ENCODE data around the gene RUNX2. TPM values are rescaled to one million over a fixed set of nuclear protein-coding genes. Genes with fewer than 3 reads are reported as not detected.

Gene RUNX2
- polyA plus RNA-seq, 1 of the 3 experiments (the other 2 are of a cell fraction): 4.4 TPM

- TF ChIP-seq FOSL2 (IDR thresholded peaks at IDR 0.05; ENCODE audit: borderline replicate concordance, low read depth): no peak
Observed at GRCh38 chr6:45424451-45424861, 96.3 kb downstream of the RUNX2 start (continued).

DNA sequence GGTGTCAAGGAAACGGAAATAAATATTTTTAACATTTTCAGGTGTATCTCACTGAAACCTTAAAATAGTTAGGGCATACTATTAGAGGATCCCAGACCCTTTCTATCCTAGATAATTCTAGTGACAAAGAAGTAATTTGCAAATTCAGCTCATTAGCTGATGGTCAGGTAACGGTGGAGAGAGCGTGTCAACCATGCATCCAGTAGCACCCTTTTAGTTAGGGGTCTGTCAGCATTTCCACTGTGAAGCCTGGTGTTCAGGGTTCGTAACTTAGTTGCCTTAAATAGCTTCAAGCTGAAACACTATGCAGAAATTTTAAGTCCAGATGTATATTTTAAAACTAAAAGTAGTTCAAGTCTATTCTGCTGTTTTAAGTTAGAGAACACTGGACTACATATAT, 98.1 kb downstream of the RUNX2 start:
- TF ChIP-seq RAD21 (IDR thresholded peaks at IDR 0.05; ENCODE audit: low read length): no peak
- no peak for TF ChIP-seq POLR2AphosphoS5 (IDR thresholded peaks at IDR 0.05; ENCODE audit: low read depth, low read length)
- no peak for TF ChIP-seq EP300 (IDR thresholded peaks at IDR 0.05; ENCODE audit: borderline replicate concordance in 1 of 2, low read depth in 1 of 2, low read length in 1 of 2)
- TF ChIP-seq GABPA (IDR thresholded peaks at IDR 0.05; ENCODE audit: low read depth): no peak
- no peak for TF ChIP-seq EZH2phosphoT487 (IDR thresholded peaks at IDR 0.05; ENCODE audit: borderline replicate concordance, low read depth)
- no peak for TF ChIP-seq JUND (IDR thresholded peaks at IDR 0.05)
- no peak for TF ChIP-seq TEAD4 (IDR thresholded peaks at IDR 0.05; ENCODE audit: borderline replicate concordance, insufficient read depth)
- no peak for TF ChIP-seq RFX5 (IDR thresholded peaks at IDR 0.05; ENCODE audit: low read length)
- TF ChIP-seq FOXJ3 (CRISPR knock-in tag; IDR thresholded peaks at IDR 0.05): no peak
- TF ChIP-seq NFIC (IDR thresholded peaks at IDR 0.05; ENCODE audit: borderline replicate concordance): no peak
- TF ChIP-seq TAF1 (IDR thresholded peaks at IDR 0.05; ENCODE audit: borderline replicate concordance, low read depth, low read length): no peak
- TF ChIP-seq SIN3A (IDR thresholded peaks at IDR 0.05; ENCODE audit: borderline replicate concordance, low read depth, low read length): no peak
- TF ChIP-seq CHD2 (IDR thresholded peaks at IDR 0.05; ENCODE audit: low read length, partially characterized antibody): no peak
- TF ChIP-seq ELF1 (IDR thresholded peaks at IDR 0.05): no peak
- TF ChIP-seq, protein P1, sequence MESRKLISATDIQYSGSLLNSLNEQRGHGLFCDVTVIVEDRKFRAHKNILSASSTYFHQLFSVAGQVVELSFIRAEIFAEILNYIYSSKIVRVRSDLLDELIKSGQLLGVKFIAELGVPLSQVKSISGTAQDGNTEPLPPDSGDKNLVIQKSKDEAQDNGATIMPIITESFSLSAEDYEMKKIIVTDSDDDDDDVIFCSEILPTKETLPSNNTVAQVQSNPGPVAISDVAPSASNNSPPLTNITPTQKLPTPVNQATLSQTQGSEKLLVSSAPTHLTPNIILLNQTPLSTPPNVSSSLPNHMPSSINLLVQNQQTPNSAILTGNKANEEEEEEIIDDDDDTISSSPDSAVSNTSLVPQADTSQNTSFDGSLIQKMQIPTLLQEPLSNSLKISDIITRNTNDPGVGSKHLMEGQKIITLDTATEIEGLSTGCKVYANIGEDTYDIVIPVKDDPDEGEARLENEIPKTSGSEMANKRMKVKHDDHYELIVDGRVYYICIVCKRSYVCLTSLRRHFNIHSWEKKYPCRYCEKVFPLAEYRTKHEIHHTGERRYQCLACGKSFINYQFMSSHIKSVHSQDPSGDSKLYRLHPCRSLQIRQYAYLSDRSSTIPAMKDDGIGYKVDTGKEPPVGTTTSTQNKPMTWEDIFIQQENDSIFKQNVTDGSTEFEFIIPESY (IDR thresholded peaks at IDR 0.05; ENCODE audit: borderline replicate concordance, low read depth): no peak
- no peak for TF ChIP-seq MXI1 (IDR thresholded peaks at IDR 0.05; ENCODE audit: low read depth, low read length)
- TF ChIP-seq, protein P2, sequence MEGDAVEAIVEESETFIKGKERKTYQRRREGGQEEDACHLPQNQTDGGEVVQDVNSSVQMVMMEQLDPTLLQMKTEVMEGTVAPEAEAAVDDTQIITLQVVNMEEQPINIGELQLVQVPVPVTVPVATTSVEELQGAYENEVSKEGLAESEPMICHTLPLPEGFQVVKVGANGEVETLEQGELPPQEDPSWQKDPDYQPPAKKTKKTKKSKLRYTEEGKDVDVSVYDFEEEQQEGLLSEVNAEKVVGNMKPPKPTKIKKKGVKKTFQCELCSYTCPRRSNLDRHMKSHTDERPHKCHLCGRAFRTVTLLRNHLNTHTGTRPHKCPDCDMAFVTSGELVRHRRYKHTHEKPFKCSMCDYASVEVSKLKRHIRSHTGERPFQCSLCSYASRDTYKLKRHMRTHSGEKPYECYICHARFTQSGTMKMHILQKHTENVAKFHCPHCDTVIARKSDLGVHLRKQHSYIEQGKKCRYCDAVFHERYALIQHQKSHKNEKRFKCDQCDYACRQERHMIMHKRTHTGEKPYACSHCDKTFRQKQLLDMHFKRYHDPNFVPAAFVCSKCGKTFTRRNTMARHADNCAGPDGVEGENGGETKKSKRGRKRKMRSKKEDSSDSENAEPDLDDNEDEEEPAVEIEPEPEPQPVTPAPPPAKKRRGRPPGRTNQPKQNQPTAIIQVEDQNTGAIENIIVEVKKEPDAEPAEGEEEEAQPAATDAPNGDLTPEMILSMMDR (IDR thresholded peaks at IDR 0.05): no peak
- no peak for TF ChIP-seq RCOR1 (IDR thresholded peaks at IDR 0.05; ENCODE audit: low read length)
- TF ChIP-seq IRF3 (IDR thresholded peaks at IDR 0.05; ENCODE audit: low read depth, low read length): no peak
- CTCF ChIA-PET: interaction anchor here (1.4 kb wide), 1 partner anchor 951 kb away, joined by 4 read pairs; no protein-coding TSS in a partner anchor
- POLR2A ChIA-PET: no interaction called here

More for the DNA sequence above, 98.1 kb downstream of the RUNX2 start:
- no peaks in the 10 kb centered on the region for H3K36me3 ChIP-seq (replicated peaks in 1 of 2; ENCODE audit: control insufficient read depth in 1 of 2, insufficient read depth in 2 of 2, low read length in 1 of 2)
- no peak for DNase-seq
- WGBS (ENCODE audit: low lambda C conversion rate): 71% methylated on average over 4 of the region's 4 CpGs
- H3K9me3 ChIP-seq: no peaks in the 10 kb centered on the region
- H3K4me2 ChIP-seq: no peak overlapping the region
- H3F3A ChIP-seq (replicated peaks; ENCODE audit: insufficient read depth): peaks cover 11% of the 10 kb centered on the region
- no peak overlapping the region for H2AFZ ChIP-seq (ENCODE audit: low read depth)
- no peaks in the 10 kb centered on the region for H4K20me1 ChIP-seq (ENCODE audit: insufficient read depth)
- no peak overlapping the region for H3K4me3 ChIP-seq (ENCODE audit: low read depth in 2 of 2, low read length in 1 of 2)
- H3K9ac ChIP-seq: no peak overlapping the region
- H3K4me1 ChIP-seq (ENCODE audit: control insufficient read depth in 1 of 2, insufficient read depth in 2 of 2, low read depth in 1 of 2, low read length in 1 of 2): peaks cover 7 to 19% of the 10 kb centered on the region in 2 experiments; a peak in 2 of 4 replicates
- H3K27me3 ChIP-seq (ENCODE audit: insufficient read depth): no peaks in the 10 kb centered on the region
- H3K9me2 ChIP-seq: 0 out of 2 replicates have a peak, but pooled peaks cover 3% of the 10 kb centered on the region
- H3K79me2 ChIP-seq (ENCODE audit: insufficient read depth): peaks cover 37% of the 10 kb centered on the region
- no peak overlapping the region for H3K27ac ChIP-seq (ENCODE audit: low read depth in 2 of 2, low read length in 1 of 2)
